Thoracic aorta (tissue), 2 donors: ENCODE measurements around the gene COTL1. TPM values are rescaled to one million over a fixed set of nuclear protein-coding genes. Genes with fewer than 3 reads are reported as not detected.

Experiments used
- ATAC-seq: fragments of 150-250 bp; one replicate; pipeline ENCODE4 v1.8.0; 2017; ENCODE audit warnings: low read depth; ENCODE audit not compliant: insufficient number of reproducible peaks, low FRiP score
- DNase-seq: peaks from one replicate; pipeline ENCODE4 v3.0.0-alpha.2; 2020; ENCODE audit warnings: low spot score
- H3K27ac ChIP-seq, 2 donors: fragments of 200-600 bp; sonication (generic); 1 replicate in 1 of 2; 2 replicates in 1 of 2; pipeline ENCODE4 v1.5.1; 2016; ENCODE audit warnings: mild to moderate bottlenecking in 2 of 2, moderate library complexity in 2 of 2
- H3K27me3 ChIP-seq: fragments of 200-600 bp; sonication (generic); replicated peaks from 2 replicates; pipeline ENCODE4 v1.6.0; 2016; ENCODE audit warnings: mild to moderate bottlenecking; ENCODE audit not compliant: insufficient read depth
- H3K36me3 ChIP-seq: fragments of 200-600 bp; sonication (generic); one replicate; pipeline ENCODE4 v1.5.1; 2016
- H3K4me1 ChIP-seq, 2 donors: fragments of 200-600 bp; sonication (generic); 1 replicate in 1 of 2; 2 replicates in 1 of 2; pipeline versions ENCODE4 v1.5.1 to v1.6.0; 2016; ENCODE audit warnings: low read depth in 2 of 2, mild to moderate bottlenecking in 1 of 2; ENCODE audit not compliant: control insufficient read depth in 1 of 2
- H3K4me3 ChIP-seq: fragments of 200-600 bp; sonication (generic); 2 replicates; pipeline ENCODE4 v1.5.1; 2016; ENCODE audit warnings: mild to moderate bottlenecking
- H3K9me3 ChIP-seq: fragments of 200-600 bp; sonication (generic); 2 replicates; pipeline ENCODE4 v1.5.1; 2016
- total RNA-seq, 2 donors: library from RNA; depleted of rRNA; stranded (reverse); fragments of >200 nt; gene quantifications; one replicate each; pipeline versions ENCODE4 v1.1.0 to v1.2.3, GENCODE V29; 2016
- TF ChIP-seq, protein P1 (sequence below): fragments of 200-600 bp; sonication (generic); IDR thresholded peaks from one replicate; pipeline ENCODE4 v1.5.1; 2019; ENCODE audit warnings: antibody characterized with exemption

The COTL1 gene
- total RNA-seq, 2 donors from 2014 or later = 32.0 to 46.8 TPM

DNA sequence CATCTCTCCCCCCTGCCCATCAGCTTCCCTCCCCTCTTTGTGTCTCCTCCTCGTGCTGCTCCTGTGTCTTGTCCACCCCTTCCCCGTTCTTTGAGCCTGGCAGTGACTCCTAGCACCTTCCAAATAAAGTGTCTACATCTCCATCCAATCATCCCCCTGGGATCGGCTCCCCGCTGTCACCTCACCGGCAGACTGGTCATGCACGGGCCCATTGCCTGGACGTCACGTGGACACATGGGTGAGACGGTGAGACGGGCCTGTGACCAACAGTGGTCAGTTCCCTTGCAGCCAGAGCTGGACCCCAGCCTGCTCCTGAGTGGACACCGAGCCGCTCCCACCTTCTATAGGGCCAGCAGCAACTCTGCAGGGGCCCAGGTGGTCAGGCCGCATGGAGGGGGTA is 46.4 kb downstream of the COTL1 start:
- Histone ChIP-seq H3K4me1 (peaks cover 0 to 3% of the 10 kb centered on the region in 2 donors), H3K27me3 (no peaks in the 10 kb centered on the region), H3K9me3 (no peaks in the 10 kb centered on the region), H3K27ac (no peak overlapping the region), H3K36me3 (no peaks in the 10 kb centered on the region), H3K4me3 (no peak overlapping the region)
- ATAC-seq = no peak
- no peak for DNase-seq
- TF ChIP-seq, protein P1, sequence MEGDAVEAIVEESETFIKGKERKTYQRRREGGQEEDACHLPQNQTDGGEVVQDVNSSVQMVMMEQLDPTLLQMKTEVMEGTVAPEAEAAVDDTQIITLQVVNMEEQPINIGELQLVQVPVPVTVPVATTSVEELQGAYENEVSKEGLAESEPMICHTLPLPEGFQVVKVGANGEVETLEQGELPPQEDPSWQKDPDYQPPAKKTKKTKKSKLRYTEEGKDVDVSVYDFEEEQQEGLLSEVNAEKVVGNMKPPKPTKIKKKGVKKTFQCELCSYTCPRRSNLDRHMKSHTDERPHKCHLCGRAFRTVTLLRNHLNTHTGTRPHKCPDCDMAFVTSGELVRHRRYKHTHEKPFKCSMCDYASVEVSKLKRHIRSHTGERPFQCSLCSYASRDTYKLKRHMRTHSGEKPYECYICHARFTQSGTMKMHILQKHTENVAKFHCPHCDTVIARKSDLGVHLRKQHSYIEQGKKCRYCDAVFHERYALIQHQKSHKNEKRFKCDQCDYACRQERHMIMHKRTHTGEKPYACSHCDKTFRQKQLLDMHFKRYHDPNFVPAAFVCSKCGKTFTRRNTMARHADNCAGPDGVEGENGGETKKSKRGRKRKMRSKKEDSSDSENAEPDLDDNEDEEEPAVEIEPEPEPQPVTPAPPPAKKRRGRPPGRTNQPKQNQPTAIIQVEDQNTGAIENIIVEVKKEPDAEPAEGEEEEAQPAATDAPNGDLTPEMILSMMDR = no peak

DNA sequence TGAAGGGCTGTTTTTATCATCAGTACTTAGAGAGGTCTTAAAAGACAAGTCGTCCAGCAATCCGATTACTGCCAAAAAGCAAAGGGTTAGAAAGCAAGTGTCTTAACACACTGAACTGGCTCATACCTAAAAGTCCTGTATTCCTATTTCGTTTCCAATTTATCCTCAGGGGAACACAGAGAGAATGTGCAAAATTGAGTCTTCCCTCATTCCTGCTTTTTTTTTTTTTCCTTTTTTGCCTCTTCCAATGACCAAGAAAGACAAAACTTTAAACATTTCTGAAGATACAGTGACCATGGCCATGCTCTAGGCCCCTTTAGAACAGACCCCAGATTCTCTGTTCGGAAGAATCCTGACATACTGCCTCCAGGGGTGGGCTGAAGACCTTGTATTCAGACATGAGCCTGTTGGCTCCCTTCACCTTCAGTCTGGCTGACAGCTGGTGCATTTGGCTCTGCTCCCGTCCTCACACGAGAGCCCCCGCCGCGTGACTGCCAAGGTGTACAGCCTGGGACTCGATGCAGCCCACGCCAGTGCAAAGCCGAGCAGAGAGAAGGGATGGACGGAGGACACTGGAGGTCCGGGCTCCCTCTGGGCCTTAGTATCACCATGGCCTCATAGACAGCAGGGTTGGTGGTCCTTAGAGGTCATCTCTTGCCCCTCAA is 47.0 kb downstream of the COTL1 start:
- TF ChIP-seq, protein P1 = no peak
- H3K4me1 ChIP-seq = peaks cover 0 to 3% of the 10 kb centered on the region in 2 donors
- no peaks in the 10 kb centered on the region for H3K36me3 ChIP-seq
- no peaks in the 10 kb centered on the region for H3K27me3 ChIP-seq
- no peak overlapping the region for H3K27ac ChIP-seq
- DNase-seq = no peak
- no peak overlapping the region for H3K4me3 ChIP-seq
- no peaks in the 10 kb centered on the region for H3K9me3 ChIP-seq
- no peak for ATAC-seq

DNA sequence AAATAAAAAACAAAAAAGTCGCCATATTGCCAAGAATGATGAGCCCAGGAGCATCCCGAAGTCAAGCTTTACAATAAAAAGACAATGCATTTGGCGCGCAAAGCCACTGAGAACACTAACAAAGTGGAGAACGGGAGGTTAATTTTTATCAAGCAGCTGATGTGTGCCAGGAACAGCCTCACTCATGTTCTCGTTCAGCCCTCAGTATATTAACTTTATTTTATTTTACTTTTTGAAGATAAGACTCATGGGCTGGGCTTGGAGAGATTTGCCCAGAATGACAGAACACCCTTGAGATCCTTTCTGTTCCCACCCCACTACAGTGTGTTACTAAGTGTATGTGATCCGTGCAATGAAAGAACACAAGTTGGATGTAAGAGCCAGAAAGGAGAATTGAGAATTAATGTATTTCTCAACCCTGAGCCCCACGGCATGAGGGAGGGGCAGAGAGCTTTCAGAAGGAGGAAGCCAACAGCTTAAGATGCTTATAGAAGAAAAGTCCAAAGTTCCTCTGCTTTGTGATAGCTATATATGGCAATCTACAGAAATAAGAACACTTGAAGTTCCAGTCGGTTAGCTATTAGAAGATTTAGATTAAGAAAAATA is 48.4 kb downstream of the COTL1 start:
- H3K27ac ChIP-seq = no peak overlapping the region

DNA sequence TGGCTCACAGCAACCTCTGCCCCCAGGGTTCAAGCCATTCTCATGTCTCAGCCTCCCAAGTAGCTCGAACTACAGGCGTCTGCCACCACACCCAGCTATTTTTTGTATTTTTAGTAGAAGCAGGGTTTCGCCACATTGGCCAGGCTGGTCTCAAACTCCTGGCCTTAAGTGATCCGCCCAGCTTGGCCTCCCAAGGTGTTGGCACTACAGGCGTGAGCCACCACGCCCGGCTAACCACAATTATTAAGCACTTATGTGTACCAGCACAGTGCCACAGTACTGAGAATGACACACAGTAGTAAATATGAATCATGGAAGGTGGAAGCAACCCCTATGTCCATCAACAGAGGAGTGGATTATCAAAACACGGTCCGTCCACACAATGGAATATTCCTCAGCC is 49.8 kb downstream of the COTL1 start:
- DNase-seq = no peak
- Histone ChIP-seq H3K9me3 (no peaks in the 10 kb centered on the region), H3K4me3 (no peak overlapping the region), H3K4me1 (peaks cover 0 to 3% of the 10 kb centered on the region in 2 donors), H3K27me3 (no peaks in the 10 kb centered on the region), H3K27ac (no peak overlapping the region), H3K36me3 (no peaks in the 10 kb centered on the region)
- TF ChIP-seq, protein P1 = no peak
- ATAC-seq = no peak

More for the DNA sequence above, 48.4 kb downstream of the COTL1 start:
- peaks cover 0 to 3% of the 10 kb centered on the region in 2 donors for H3K4me1 ChIP-seq
- TF ChIP-seq, protein P1 = no peak
- H3K36me3 ChIP-seq = no peaks in the 10 kb centered on the region
- H3K27me3 ChIP-seq = no peaks in the 10 kb centered on the region
- no peaks in the 10 kb centered on the region for H3K9me3 ChIP-seq
- ATAC-seq (no peak), DNase-seq (no peak)
- no peak overlapping the region for H3K4me3 ChIP-seq

DNA sequence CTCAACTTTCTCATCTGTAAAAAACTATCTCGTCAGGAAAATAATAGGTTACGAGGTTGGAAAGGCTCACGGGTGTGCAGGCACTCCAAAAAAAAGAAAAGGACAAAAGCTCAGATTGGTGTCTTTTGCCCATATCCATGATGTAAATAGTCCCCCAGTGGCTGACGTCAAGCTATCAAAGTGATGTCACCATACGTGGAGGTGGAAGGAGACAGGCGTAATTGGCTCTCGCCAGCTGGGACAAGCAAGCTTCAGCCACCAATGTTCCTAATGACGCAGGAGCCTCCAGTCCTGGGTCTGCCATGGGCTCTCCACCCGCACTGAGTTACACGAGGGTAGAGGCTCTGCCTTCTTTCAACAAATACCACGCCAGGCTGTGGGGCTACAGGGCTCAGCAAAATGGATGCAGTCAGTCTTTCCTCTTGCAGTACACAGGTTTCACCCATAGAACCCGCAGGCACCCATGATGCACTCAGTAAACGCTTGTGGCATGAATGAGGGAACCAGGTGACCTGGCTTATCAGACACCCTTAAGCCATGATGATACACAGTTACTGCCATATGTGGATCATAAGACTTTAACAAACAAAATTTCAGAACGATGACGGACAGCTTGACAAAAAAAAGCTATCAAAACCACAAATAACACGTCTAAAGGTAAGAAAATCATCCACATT is 50.5 kb downstream of the COTL1 start:
- Histone ChIP-seq H3K27ac (no peak overlapping the region), H3K27me3 (no peaks in the 10 kb centered on the region), H3K4me1 (peaks cover 0 to 3% of the 10 kb centered on the region in 2 donors), H3K4me3 (no peak overlapping the region), H3K9me3 (no peaks in the 10 kb centered on the region), H3K36me3 (no peaks in the 10 kb centered on the region)
- no peak for DNase-seq
- no peak for ATAC-seq
- TF ChIP-seq, protein P1 = no peak
